ENCODE results near the gene RLN3. TPM values are rescaled to one million over a fixed set of nuclear protein-coding genes. Genes with fewer than 3 reads are reported as not detected.
"Not testable (repeated sequence)": the region's sequence is repeated elsewhere in the genome, so short reads cannot be mapped to it uniquely, and the experiment has no call there.

RLN3 gene
- total RNA-seq, 4 donors from 2014 or later = not detected

DNA sequence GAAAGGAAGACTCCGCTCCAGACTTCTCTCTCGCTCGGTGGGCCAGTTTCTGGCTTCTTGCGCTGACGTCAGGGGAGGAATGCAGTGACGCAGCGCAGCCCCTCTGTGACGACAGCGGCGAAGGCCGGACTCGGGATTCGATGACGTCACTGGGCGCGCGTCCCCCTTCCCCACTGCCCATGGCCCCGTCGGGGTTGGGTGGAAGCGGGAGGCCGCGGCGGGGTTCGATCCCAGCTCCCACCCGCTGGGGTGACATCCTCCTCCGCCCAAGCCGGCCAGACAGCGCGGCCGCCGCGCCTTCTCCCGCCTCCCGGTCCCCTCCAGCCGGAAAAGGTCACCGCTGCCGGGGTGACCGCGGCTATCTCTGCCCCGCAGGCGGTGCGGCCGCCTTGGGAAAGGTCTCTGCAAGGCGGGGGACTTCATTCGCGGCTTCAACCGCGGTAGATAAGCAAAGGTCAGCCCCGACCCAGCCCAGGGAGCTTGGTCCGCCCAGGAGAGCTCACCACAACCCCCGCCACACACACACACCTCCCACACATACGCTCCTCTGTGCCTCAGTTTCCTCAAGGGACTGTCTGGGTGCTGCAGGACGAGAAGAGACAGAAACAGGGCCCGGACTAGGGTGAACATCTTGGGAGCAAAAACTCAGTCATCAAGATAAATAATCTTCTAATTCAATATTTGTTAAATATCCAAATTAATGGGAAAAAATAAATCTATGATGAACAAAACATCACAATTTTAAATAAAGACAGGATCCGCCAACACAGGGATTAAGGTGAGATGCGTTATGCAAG, 21.0 kb upstream of the RLN3 start:
- Histone ChIP-seq H3K4me1 (peaks cover 32 to 35% of the 10 kb centered on the region in 2 donors), H3K9me3 (no peaks in the 10 kb centered on the region), H3K4me3 (replicated peaks in 1 of 3) (peak overlapping the region; percentile 50 to 77 (median 55)), H3K27me3 (no peaks in the 10 kb centered on the region), H3K27ac (peak overlapping the region; percentile 98), H3K36me3 (no peaks in the 10 kb centered on the region)
- peak in 1 of 2 donors; percentile 49 for TF ChIP-seq POLR2A (IDR thresholded peaks at IDR 0.05)
- TF ChIP-seq, protein P1, sequence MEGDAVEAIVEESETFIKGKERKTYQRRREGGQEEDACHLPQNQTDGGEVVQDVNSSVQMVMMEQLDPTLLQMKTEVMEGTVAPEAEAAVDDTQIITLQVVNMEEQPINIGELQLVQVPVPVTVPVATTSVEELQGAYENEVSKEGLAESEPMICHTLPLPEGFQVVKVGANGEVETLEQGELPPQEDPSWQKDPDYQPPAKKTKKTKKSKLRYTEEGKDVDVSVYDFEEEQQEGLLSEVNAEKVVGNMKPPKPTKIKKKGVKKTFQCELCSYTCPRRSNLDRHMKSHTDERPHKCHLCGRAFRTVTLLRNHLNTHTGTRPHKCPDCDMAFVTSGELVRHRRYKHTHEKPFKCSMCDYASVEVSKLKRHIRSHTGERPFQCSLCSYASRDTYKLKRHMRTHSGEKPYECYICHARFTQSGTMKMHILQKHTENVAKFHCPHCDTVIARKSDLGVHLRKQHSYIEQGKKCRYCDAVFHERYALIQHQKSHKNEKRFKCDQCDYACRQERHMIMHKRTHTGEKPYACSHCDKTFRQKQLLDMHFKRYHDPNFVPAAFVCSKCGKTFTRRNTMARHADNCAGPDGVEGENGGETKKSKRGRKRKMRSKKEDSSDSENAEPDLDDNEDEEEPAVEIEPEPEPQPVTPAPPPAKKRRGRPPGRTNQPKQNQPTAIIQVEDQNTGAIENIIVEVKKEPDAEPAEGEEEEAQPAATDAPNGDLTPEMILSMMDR (IDR thresholded peaks at IDR 0.05) = peak in 2 of 6 experiments; percentile 10 to 36
- WGBS, 2 donors = 13 to 34% methylated on average over 10 to 37 of the region's 56 CpGs
- no peak for DNase-seq
- intact Hi-C loops (cut with DNase I) = no loop called here

DNA sequence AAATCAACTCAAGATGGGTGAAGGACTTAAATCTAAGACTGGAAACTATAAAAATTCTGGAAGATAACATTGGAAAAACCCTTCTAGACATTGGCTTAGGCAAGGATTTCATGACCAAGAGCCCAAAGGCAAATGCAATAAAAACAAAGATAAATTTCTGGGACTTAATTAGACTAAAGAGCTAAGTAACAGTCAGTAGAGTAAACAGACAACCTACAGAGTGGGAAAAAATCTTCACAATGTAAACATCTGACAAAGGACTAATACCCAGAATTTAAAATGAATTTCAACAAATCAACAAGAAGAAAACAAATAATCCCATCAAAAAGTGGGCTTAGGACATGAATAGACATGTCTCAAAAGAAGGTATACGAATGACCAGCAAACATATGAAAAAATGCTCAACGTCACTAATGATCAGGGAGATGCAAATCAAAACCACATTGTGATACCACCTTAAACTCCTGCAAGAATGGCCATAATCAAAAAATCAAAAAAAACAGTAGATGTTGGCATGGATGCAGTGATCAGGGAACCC, 15.5 kb upstream of the RLN3 start:
- TF ChIP-seq, protein P1 (IDR thresholded peaks at IDR 0.05) = no peak
- no peaks in the 10 kb centered on the region for H3K9me3 ChIP-seq
- H3K4me1 ChIP-seq = no peaks in the 10 kb centered on the region
- DNase-seq = no peak
- WGBS, 2 donors = 85 to 88% methylated on average over 2 of the region's 2 CpGs
- no peak overlapping the region for H3K27ac ChIP-seq
- H3K27me3 ChIP-seq = no peaks in the 10 kb centered on the region
- intact Hi-C loops (cut with DNase I) = no loop called here
- H3K36me3 ChIP-seq = no peaks in the 10 kb centered on the region
- H3K4me3 ChIP-seq (replicated peaks in 1 of 3) = no peak overlapping the region

DNA sequence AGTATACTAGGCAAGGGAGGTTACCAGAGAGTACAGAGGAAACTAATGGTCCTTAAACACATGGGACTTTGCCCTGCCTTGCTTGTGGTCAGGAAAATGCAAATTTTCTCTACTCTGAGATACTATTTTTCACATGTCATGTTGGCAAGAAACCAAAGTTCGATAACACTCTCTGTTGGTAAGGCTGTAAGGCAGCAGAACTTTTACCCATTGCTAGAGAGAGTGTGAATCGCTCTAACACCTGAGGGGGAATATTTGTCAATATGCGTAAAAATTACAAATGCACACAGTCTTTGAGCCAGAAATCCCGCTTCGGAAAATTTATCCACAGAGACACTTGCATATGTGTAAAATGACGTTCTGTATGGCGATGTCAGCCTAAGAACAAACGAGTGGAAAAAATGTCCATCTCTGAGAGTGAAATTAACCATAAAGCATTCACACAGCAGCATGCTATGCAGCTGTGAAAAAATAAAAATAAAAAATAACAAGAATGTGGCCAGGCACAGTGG, 12.4 kb upstream of the RLN3 start:
- Histone ChIP-seq H3K36me3 (no peaks in the 10 kb centered on the region), H3K27ac (no peak overlapping the region), H3K4me3 (replicated peaks in 1 of 3) (no peak overlapping the region), H3K27me3 (no peaks in the 10 kb centered on the region), H3K4me1 (no peaks in the 10 kb centered on the region), H3K9me3 (no peaks in the 10 kb centered on the region)
- intact Hi-C loops (cut with DNase I) = no loop called here
- no peak for DNase-seq
- TF ChIP-seq, protein P1 (IDR thresholded peaks at IDR 0.05) = no peak
- no peak for TF ChIP-seq POLR2A (IDR thresholded peaks at IDR 0.05)
- WGBS, 2 donors = 77 to 81% methylated on average over 8 of the region's 8 CpGs

DNA sequence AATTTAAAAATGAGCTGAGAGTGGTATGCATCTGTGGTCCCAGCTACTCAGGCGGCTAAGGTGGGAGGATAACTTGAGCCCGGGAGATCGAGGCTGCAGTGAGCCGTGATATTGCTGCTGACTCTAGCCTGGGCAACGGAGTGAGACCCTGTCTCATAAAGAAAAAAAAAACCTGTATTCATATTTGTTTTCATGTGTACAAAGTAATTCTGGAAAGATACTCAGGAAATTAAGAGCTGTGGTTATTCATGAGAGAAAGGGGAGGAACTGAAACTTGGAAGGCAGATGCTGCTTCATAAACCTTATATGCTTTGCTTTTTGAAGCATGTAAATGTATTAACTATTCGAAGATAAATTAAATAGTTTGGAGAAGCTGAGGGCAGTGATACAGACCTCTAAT, 8.8 kb upstream of the RLN3 start:
- 61 to 63% methylated on average over 6 of the region's 6 CpGs for WGBS, 2 donors
- Histone ChIP-seq H3K27ac (no peak overlapping the region), H3K4me1 (peaks cover 0 to 4% of the 10 kb centered on the region in 2 donors), H3K27me3 (no peaks in the 10 kb centered on the region), H3K4me3 (replicated peaks in 1 of 3) (no peak overlapping the region), H3K36me3 (no peaks in the 10 kb centered on the region), H3K9me3 (no peaks in the 10 kb centered on the region)
- TF ChIP-seq, protein P1 (IDR thresholded peaks at IDR 0.05) = no peak
- TF ChIP-seq POLR2A (IDR thresholded peaks at IDR 0.05) = no peak
- intact Hi-C loops (cut with DNase I) = no loop called here
- no peak for DNase-seq

DNA sequence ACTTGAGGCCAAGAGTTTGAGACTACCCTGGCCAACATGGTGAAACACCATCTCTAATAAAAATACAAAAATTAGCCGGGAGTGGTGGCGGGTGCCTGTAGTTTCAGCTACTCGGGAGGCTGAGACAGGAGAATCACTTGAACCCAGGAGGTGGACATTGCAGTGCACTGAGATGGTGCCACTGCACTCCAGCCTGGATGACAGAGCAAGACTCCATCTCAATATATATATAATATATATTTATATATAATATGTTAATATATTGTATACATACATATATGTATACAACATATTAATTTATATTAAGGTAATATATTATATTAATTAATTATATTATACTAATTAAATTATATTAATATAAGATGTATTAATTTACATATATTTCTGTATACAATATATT, 8.2 kb upstream of the RLN3 start:
- H3K9me3 ChIP-seq; intact Hi-C loops (cut with DNase I); H3K4me3 ChIP-seq (replicated peaks in 1 of 3); H3K4me1 ChIP-seq; H3K36me3 ChIP-seq; H3K27ac ChIP-seq; H3K27me3 ChIP-seq; DNase-seq: not testable (repeated sequence)
- whole genome bisulfite sequencing, 2 donors = 74 to 92% methylated on average over 3 of the region's 3 CpGs
